ENCODE measurements around the gene SYTL5.

SYTL5 gene

GRCh38 chrX:38127961-38128360, 121.6 kb downstream of the SYTL5 start:
- H3K9ac ChIP-seq (ENCODE audit: low read length) = no peak overlapping the region
- no peak overlapping the region for H3K27ac ChIP-seq (ENCODE audit: low read depth, low read length)
- H3K4me3 ChIP-seq (ENCODE audit: low read length) = no peak overlapping the region
- no peaks in the 10 kb centered on the region for H3K36me3 ChIP-seq (ENCODE audit: control insufficient read depth, insufficient read depth, low read length)
- H3K27me3 ChIP-seq (ENCODE audit: control insufficient read depth, insufficient read depth, low read length) = no peaks in the 10 kb centered on the region
- H3K4me1 ChIP-seq (ENCODE audit: control insufficient read depth, insufficient read depth, low read length) = no peaks in the 10 kb centered on the region

- Histone ChIP-seq H3K4me3 (ENCODE audit: low read length) (no peak overlapping the region), H3K9ac (ENCODE audit: low read length) (no peak overlapping the region)
These were observed 123.0 kb downstream of the SYTL5 start for GRCh38 chrX:38129366-38129765.

GRCh38 chrX:38138157-38138891, 132.0 kb downstream of the SYTL5 start:
- Histone ChIP-seq H3K27ac (ENCODE audit: low read depth, low read length) (no peak overlapping the region), H3K36me3 (ENCODE audit: control insufficient read depth, insufficient read depth, low read length) (no peaks in the 10 kb centered on the region), H3K4me3 (ENCODE audit: low read length) (no peak overlapping the region), H3K9ac (ENCODE audit: low read length) (no peak overlapping the region), H3K4me1 (ENCODE audit: control insufficient read depth, insufficient read depth, low read length) (no peaks in the 10 kb centered on the region), H3K27me3 (ENCODE audit: control insufficient read depth, insufficient read depth, low read length) (peaks cover 3% of the 10 kb centered on the region)

More at GRCh38 chrX:38129366-38129765, 123.0 kb downstream of the SYTL5 start:
- Histone ChIP-seq H3K36me3 (ENCODE audit: control insufficient read depth, insufficient read depth, low read length) (no peaks in the 10 kb centered on the region), H3K4me1 (ENCODE audit: control insufficient read depth, insufficient read depth, low read length) (no peaks in the 10 kb centered on the region), H3K27me3 (ENCODE audit: control insufficient read depth, insufficient read depth, low read length) (peaks cover 2% of the 10 kb centered on the region), H3K27ac (ENCODE audit: low read depth, low read length) (no peak overlapping the region)

- Histone ChIP-seq H3K27me3 (ENCODE audit: control insufficient read depth, insufficient read depth, low read length) (peaks cover 3% of the 10 kb centered on the region), H3K36me3 (ENCODE audit: control insufficient read depth, insufficient read depth, low read length) (no peaks in the 10 kb centered on the region), H3K4me1 (ENCODE audit: control insufficient read depth, insufficient read depth, low read length) (no peaks in the 10 kb centered on the region), H3K27ac (ENCODE audit: low read depth, low read length) (no peak overlapping the region), H3K4me3 (ENCODE audit: low read length) (no peak overlapping the region), H3K9ac (ENCODE audit: low read length) (no peak overlapping the region)
These were observed 132.5 kb downstream of the SYTL5 start for GRCh38 chrX:38138900-38139299.

- H3K36me3 ChIP-seq (ENCODE audit: control insufficient read depth, insufficient read depth, low read length) = no peaks in the 10 kb centered on the region
- no peak overlapping the region for H3K4me3 ChIP-seq (ENCODE audit: low read length)
- H3K27me3 ChIP-seq (ENCODE audit: control insufficient read depth, insufficient read depth, low read length) = no peaks in the 10 kb centered on the region
- H3K4me1 ChIP-seq (ENCODE audit: control insufficient read depth, insufficient read depth, low read length) = no peaks in the 10 kb centered on the region
- no peak overlapping the region for H3K9ac ChIP-seq (ENCODE audit: low read length)
- H3K27ac ChIP-seq (ENCODE audit: low read depth, low read length) = no peak overlapping the region
These were observed 136.3 kb downstream of the SYTL5 start for GRCh38 chrX:38142610-38143009.

GRCh38 chrX:38149016-38149415, 142.7 kb downstream of the SYTL5 start:
- Histone ChIP-seq H3K27ac (ENCODE audit: low read depth, low read length) (no peak overlapping the region), H3K4me3 (ENCODE audit: low read length) (no peak overlapping the region), H3K4me1 (ENCODE audit: control insufficient read depth, insufficient read depth, low read length) (no peaks in the 10 kb centered on the region), H3K9ac (ENCODE audit: low read length) (no peak overlapping the region), H3K27me3 (ENCODE audit: control insufficient read depth, insufficient read depth, low read length) (no peaks in the 10 kb centered on the region), H3K36me3 (ENCODE audit: control insufficient read depth, insufficient read depth, low read length) (no peaks in the 10 kb centered on the region)

GRCh38 chrX:38150993-38151392, 144.6 kb downstream of the SYTL5 start:
- no peak overlapping the region for H3K27ac ChIP-seq (ENCODE audit: low read depth, low read length)
- H3K36me3 ChIP-seq (ENCODE audit: control insufficient read depth, insufficient read depth, low read length) = no peaks in the 10 kb centered on the region
- no peaks in the 10 kb centered on the region for H3K27me3 ChIP-seq (ENCODE audit: control insufficient read depth, insufficient read depth, low read length)
- no peak overlapping the region for H3K9ac ChIP-seq (ENCODE audit: low read length)
- H3K4me3 ChIP-seq (ENCODE audit: low read length) = no peak overlapping the region
- H3K4me1 ChIP-seq (ENCODE audit: control insufficient read depth, insufficient read depth, low read length) = no peaks in the 10 kb centered on the region

- Histone ChIP-seq H3K4me3 (ENCODE audit: low read length) (no peak overlapping the region), H3K27me3 (ENCODE audit: control insufficient read depth, insufficient read depth, low read length) (no peaks in the 10 kb centered on the region), H3K27ac (ENCODE audit: low read depth, low read length) (no peak overlapping the region), H3K36me3 (ENCODE audit: control insufficient read depth, insufficient read depth, low read length) (no peaks in the 10 kb centered on the region), H3K9ac (ENCODE audit: low read length) (no peak overlapping the region), H3K4me1 (ENCODE audit: control insufficient read depth, insufficient read depth, low read length) (no peaks in the 10 kb centered on the region)
These were observed 145.1 kb downstream of the SYTL5 start for GRCh38 chrX:38151441-38151840.

- H3K27me3 ChIP-seq (ENCODE audit: control insufficient read depth, insufficient read depth, low read length) = no peaks in the 10 kb centered on the region
- no peaks in the 10 kb centered on the region for H3K4me1 ChIP-seq (ENCODE audit: control insufficient read depth, insufficient read depth, low read length)
- H3K27ac ChIP-seq (ENCODE audit: low read depth, low read length) = no peak overlapping the region
These were observed 148.0 kb downstream of the SYTL5 start for GRCh38 chrX:38154340-38154739.

GRCh38 chrX:38154818-38155217, 148.5 kb downstream of the SYTL5 start:
- Histone ChIP-seq H3K9ac (ENCODE audit: low read length) (no peak overlapping the region), H3K4me3 (ENCODE audit: low read length) (no peak overlapping the region), H3K4me1 (ENCODE audit: control insufficient read depth, insufficient read depth, low read length) (no peaks in the 10 kb centered on the region), H3K27ac (ENCODE audit: low read depth, low read length) (no peak overlapping the region), H3K36me3 (ENCODE audit: control insufficient read depth, insufficient read depth, low read length) (no peaks in the 10 kb centered on the region), H3K27me3 (ENCODE audit: control insufficient read depth, insufficient read depth, low read length) (no peaks in the 10 kb centered on the region)

More at GRCh38 chrX:38154340-38154739, 148.0 kb downstream of the SYTL5 start:
- no peak overlapping the region for H3K9ac ChIP-seq (ENCODE audit: low read length)
- H3K36me3 ChIP-seq (ENCODE audit: control insufficient read depth, insufficient read depth, low read length) = no peaks in the 10 kb centered on the region
- H3K4me3 ChIP-seq (ENCODE audit: low read length) = no peak overlapping the region

GRCh38 chrX:38156838-38157237, 150.5 kb downstream of the SYTL5 start:
- Histone ChIP-seq H3K36me3 (ENCODE audit: control insufficient read depth, insufficient read depth, low read length) (no peaks in the 10 kb centered on the region), H3K4me1 (ENCODE audit: control insufficient read depth, insufficient read depth, low read length) (no peaks in the 10 kb centered on the region), H3K4me3 (ENCODE audit: low read length) (no peak overlapping the region), H3K9ac (ENCODE audit: low read length) (no peak overlapping the region), H3K27me3 (ENCODE audit: control insufficient read depth, insufficient read depth, low read length) (no peaks in the 10 kb centered on the region), H3K27ac (ENCODE audit: low read depth, low read length) (no peak overlapping the region)

- Histone ChIP-seq H3K36me3 (ENCODE audit: control insufficient read depth, insufficient read depth, low read length) (no peaks in the 10 kb centered on the region), H3K27me3 (ENCODE audit: control insufficient read depth, insufficient read depth, low read length) (no peaks in the 10 kb centered on the region), H3K4me1 (ENCODE audit: control insufficient read depth, insufficient read depth, low read length) (no peaks in the 10 kb centered on the region), H3K27ac (ENCODE audit: low read depth, low read length) (no peak overlapping the region), H3K9ac (ENCODE audit: low read length) (no peak overlapping the region), H3K4me3 (ENCODE audit: low read length) (no peak overlapping the region)
These were observed 156.8 kb downstream of the SYTL5 start for GRCh38 chrX:38163193-38163592.

- Histone ChIP-seq H3K9ac (ENCODE audit: low read length) (no peak overlapping the region), H3K27ac (ENCODE audit: low read depth, low read length) (no peak overlapping the region), H3K4me3 (ENCODE audit: low read length) (no peak overlapping the region)
These were observed 158.7 kb downstream of the SYTL5 start for GRCh38 chrX:38165023-38165422.

More at GRCh38 chrX:38165023-38165422, 158.7 kb downstream of the SYTL5 start:
- Histone ChIP-seq H3K4me1 (ENCODE audit: control insufficient read depth, insufficient read depth, low read length) (no peaks in the 10 kb centered on the region), H3K27me3 (ENCODE audit: control insufficient read depth, insufficient read depth, low read length) (no peaks in the 10 kb centered on the region), H3K36me3 (ENCODE audit: control insufficient read depth, insufficient read depth, low read length) (no peaks in the 10 kb centered on the region)
